Adrenal gland (tissue), 12 donors: ENCODE data around the gene LAMB1. TPM values are rescaled to one million over a fixed set of nuclear protein-coding genes. Genes with fewer than 3 reads are reported as not detected.

ENCODE experiments used
- DNase-seq, 7 donors: peaks; one replicate each; pipeline ENCODE4 v3.0.0-alpha.2; 2019 to 2020
- H3K27ac ChIP-seq, 5 donors: fragments of 200-600 bp; sonication (generic) in 4 of 5; 1 replicate in 3 of 5; 2 replicates in 2 of 5; pipeline versions ENCODE4 v1.5.1 to v1.8.0; 2016 to 2020; ENCODE audit warnings: mild to moderate bottlenecking in 1 of 5
- H3K27me3 ChIP-seq: fragments of 200-600 bp; 2 replicates; pipeline ENCODE4 v1.8.0; 2021
- H3K36me3 ChIP-seq, 2 donors: fragments of 200-600 bp; replicated peaks in 1 of 2; 1 replicate in 1 of 2; 2 replicates in 1 of 2; pipeline versions ENCODE4 v1.5.1 to v1.8.0; 2018 to 2022
- H3K4me1 ChIP-seq, 2 donors: fragments of 200-600 bp; replicated peaks in 1 of 2; 1 replicate in 1 of 2; 2 replicates in 1 of 2; pipeline versions ENCODE4 v1.5.1 to v1.8.0; 2018 to 2021
- H3K4me3 ChIP-seq, 4 donors: fragments of 200-600 bp; sonication (generic) in 3 of 4; one replicate each; pipeline ENCODE4 v1.5.1; 2016 to 2018
- H3K9me3 ChIP-seq, 3 donors: fragments of 200-600 bp; sonication (generic) in 1 of 3; replicated peaks in 1 of 3; 1 replicate in 2 of 3; 2 replicates in 1 of 3; pipeline versions ENCODE4 v1.5.1 to v1.8.0; 2016 to 2021
- POLR2A ChIP-seq, 2 donors: fragments of 450-650 bp; IDR thresholded peaks; one replicate each; pipeline ENCODE4 v1.6.1; 2017; ENCODE audit warnings: antibody characterized with exemption in 2 of 2, mild to moderate bottlenecking in 2 of 2, moderate library complexity in 1 of 2
- WGBS, 4 donors: extraction: QIAGEN DNeasy Blood & Tissue Kit in 2 of 4; methylation state at CpG; one replicate each; pipeline versions ENCODE4 v1.1.5 to v1.1.7; 2013 to 2017; 5-methylcytosine and 5-hydroxymethylcytosine counted together
- intact Hi-C, 2 donors: fragments of 100-400 bp; cut with DNase I; formaldehyde crosslinking; loops; one replicate each; pipeline versions ENCODE4 v1.14.1 to v1.15.0; 2022 to 2023
- polyA plus RNA-seq, 3 donors: library from polyadenylated mRNA; stranded (reverse); fragments of 200-250 nt in 2 of 3; fragments of 350-450 nt in 1 of 3; fragmentation: Illumina TruSeq in 1 of 3; extraction: RNeasy Lipid Tissue Mini Kit (QIAGEN cat#74804) in 1 of 3; gene quantifications; one replicate each; pipeline ENCODE4 v1.2.3, GENCODE V29; 2013 to 2014
- total RNA-seq, 9 donors: library from RNA; depleted of rRNA in 4 of 9; stranded (reverse); fragments of >200 nt in 4 of 9; fragments of 120-200 nt in 1 of 9; fragmentation: NEBNext Ultra II Directional in 1 of 9; extraction: Animal tissue kit (Norgen Biotek cat#: 25700) in 1 of 9; gene quantifications; one replicate each; pipeline versions ENCODE4 v1.1.0 to v1.2.4, GENCODE V29; 2013 to 2023
- TF ChIP-seq, protein P1 (sequence below), 6 experiments: fragments of 450-650 bp in 4 of 6; fragments of 200-600 bp in 2 of 6; sonication (generic) in 1 of 6; IDR thresholded peaks; 1 replicate in 5 of 6; 2 replicates in 1 of 6; pipeline versions ENCODE4 v1.5.1 to v1.8.0; 2016 to 2021; ENCODE audit warnings: antibody characterized with exemption in 6 of 6, mild to moderate bottlenecking in 2 of 6, moderate library complexity in 1 of 6
- donor health status: healthy with polysubstance abuse.
- donor health status: Bipolar disorder and iron deficiency.
- donor health status: DM: yes; HTN: yes; CAD: no.
- donor health status: DM: no; HTN: no; CAD: no.
- donor health status: DM: no; HTN: no; CAD: no.
- donor health status: DM: yes; HTN: yes; CAD: no.

Gene LAMB1
- total and polyA plus RNA-seq, 12 donors, result 48.6 to 164 (median 90.2) TPM

DNA sequence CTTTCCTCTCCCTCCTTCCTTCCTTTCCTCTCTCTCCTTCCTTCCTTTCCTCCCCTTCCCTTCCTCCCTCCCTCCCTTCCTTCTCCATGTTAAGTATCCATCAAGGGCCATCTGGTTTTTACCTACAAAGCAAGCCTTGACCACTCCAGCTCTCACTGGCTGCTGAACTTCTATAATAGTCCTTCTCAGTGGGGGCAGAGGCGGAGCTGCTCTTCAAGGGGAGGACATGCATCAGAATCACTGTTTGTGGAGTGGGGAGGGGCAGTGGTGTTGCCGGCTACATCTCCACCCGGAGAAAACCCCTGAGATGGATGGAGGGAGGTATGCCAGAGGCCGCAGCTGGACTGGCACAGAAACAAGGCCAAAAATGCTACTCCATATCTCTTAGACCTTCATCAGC lies 25.9 kb downstream of the LAMB1 start:
- peak overlapping the region in 1 of 5 donors; percentile 22 for H3K27ac ChIP-seq
- no peak for TF ChIP-seq POLR2A (IDR thresholded peaks at IDR 0.05)
- TF ChIP-seq, protein P1, sequence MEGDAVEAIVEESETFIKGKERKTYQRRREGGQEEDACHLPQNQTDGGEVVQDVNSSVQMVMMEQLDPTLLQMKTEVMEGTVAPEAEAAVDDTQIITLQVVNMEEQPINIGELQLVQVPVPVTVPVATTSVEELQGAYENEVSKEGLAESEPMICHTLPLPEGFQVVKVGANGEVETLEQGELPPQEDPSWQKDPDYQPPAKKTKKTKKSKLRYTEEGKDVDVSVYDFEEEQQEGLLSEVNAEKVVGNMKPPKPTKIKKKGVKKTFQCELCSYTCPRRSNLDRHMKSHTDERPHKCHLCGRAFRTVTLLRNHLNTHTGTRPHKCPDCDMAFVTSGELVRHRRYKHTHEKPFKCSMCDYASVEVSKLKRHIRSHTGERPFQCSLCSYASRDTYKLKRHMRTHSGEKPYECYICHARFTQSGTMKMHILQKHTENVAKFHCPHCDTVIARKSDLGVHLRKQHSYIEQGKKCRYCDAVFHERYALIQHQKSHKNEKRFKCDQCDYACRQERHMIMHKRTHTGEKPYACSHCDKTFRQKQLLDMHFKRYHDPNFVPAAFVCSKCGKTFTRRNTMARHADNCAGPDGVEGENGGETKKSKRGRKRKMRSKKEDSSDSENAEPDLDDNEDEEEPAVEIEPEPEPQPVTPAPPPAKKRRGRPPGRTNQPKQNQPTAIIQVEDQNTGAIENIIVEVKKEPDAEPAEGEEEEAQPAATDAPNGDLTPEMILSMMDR (IDR thresholded peaks at IDR 0.05), result no peak

DNA sequence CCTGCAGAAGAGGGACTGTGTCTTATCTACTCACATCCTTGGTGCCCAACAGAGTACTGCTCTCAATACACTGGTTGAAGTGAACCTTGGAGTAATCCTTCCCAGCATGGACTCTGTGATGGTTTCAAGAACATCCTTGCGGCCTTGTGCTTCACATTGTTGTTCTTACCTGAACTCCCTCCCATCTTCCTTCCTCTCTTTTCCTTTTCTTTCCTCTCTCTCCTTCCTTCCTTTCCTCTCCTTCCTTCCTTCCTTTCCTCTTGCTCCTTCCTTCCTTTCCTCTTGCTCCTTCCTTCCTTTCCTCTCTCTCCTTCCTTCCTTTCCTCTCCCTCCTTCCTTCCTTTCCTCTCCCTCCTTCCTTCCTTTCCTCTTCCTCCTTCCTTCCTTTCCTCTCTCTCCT lies 26.3 kb downstream of the LAMB1 start:
- WGBS, 4 donors, result 0 to 100% (median 95%) methylated on average over 1 of the region's 1 CpG
- no peak for TF ChIP-seq POLR2A (IDR thresholded peaks at IDR 0.05)
- TF ChIP-seq, protein P1 (IDR thresholded peaks at IDR 0.05), result no peak
- H3K4me3 ChIP-seq, result no peak overlapping the region
- no peaks in the 10 kb centered on the region for H3K9me3 ChIP-seq
- intact Hi-C loops, result no loop called here
- H3K36me3 ChIP-seq, result peaks cover 0 to 13% of the 10 kb centered on the region in 2 donors
- no peaks in the 10 kb centered on the region for H3K27me3 ChIP-seq
- H3K27ac ChIP-seq, result no peak overlapping the region
- H3K4me1 ChIP-seq, result peaks cover 0 to 2% of the 10 kb centered on the region in 2 donors
- no peak for DNase-seq

More for the DNA sequence above, 25.9 kb downstream of the LAMB1 start:
- DNase-seq, result no peak
- H3K9me3 ChIP-seq, result no peaks in the 10 kb centered on the region
- WGBS, 4 donors, result 60 to 68% (median 63%) methylated on average over 4 of the region's 4 CpGs
- intact Hi-C loops, result no loop called here
- H3K27me3 ChIP-seq, result no peaks in the 10 kb centered on the region
- no peaks in the 10 kb centered on the region for H3K4me1 ChIP-seq
- H3K4me3 ChIP-seq, result no peak overlapping the region
- H3K36me3 ChIP-seq, result peaks cover 0 to 13% of the 10 kb centered on the region in 2 donors

DNA sequence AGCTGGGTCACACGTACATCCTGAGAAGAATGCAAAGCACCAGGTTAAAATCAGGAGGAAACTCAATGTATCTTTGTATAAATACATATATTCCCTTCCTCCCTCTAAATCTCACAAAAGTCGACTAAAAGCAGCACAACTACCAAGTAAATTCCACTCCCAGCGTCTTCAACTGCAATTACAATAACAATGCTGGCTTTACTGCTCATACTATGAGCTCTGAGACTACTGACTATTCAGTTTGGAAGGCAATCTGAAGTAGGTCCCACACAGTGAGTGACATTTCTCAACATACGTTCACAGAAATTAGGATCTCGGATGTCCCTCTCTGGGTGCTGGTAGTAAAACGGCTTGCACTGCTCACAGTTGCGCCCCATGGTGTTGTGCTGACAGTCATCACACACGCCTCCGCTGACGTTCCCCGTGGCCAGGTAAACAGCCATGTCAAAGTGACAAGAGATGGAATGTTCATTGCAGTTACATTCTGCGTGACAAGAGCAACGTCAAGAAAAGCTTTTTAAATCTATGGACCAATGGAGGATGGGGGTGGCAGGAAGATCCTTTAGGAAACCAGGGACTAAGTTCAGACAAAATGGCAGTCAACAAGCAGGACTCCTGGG lies 27.5 kb downstream of the LAMB1 start:
- no peak overlapping the region for H3K4me3 ChIP-seq
- no peak overlapping the region for H3K27ac ChIP-seq
- 90 to 93% (median 93%) methylated on average over 13 of the region's 13 CpGs for WGBS, 4 donors
- intact Hi-C loops, result no loop called here
- H3K9me3 ChIP-seq, result no peaks in the 10 kb centered on the region
- no peak for DNase-seq
- H3K27me3 ChIP-seq, result no peaks in the 10 kb centered on the region
- H3K36me3 ChIP-seq, result peaks cover 0 to 13% of the 10 kb centered on the region in 2 donors
- peaks cover 0 to 9% of the 10 kb centered on the region in 2 donors for H3K4me1 ChIP-seq
- TF ChIP-seq, protein P1 (IDR thresholded peaks at IDR 0.05), result no peak
- no peak for TF ChIP-seq POLR2A (IDR thresholded peaks at IDR 0.05)

DNA sequence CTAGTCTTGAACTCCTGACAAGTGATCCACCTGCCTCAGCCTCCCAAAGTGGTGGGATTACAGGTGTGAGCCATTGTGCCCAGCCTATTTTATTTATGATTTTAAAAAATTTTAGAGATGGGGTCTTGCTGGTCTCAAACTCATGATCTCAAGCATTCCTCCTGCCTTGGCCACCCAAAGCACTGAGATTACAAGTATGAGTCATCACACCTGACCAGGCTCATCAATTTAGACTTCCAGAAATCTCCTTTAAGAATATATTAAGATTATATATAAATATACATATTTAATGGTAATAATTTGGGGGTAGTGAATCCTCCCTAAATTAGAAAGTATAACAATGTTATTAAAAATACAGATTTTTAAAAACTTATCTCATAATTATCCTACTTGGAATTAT lies 29.1 kb downstream of the LAMB1 start:
- intact Hi-C loops, result no loop called here
- H3K4me1 ChIP-seq, result peaks cover 0 to 9% of the 10 kb centered on the region in 2 donors
- DNase-seq, result no peak
- no peaks in the 10 kb centered on the region for H3K27me3 ChIP-seq
- no peak overlapping the region for H3K4me3 ChIP-seq
- peaks cover 0 to 8% of the 10 kb centered on the region in 2 donors for H3K36me3 ChIP-seq
- H3K9me3 ChIP-seq, result no peaks in the 10 kb centered on the region
- TF ChIP-seq POLR2A (IDR thresholded peaks at IDR 0.05), result no peak
- TF ChIP-seq, protein P1 (IDR thresholded peaks at IDR 0.05), result no peak
- peak overlapping the region in 2 of 5 donors; percentile 65 to 76 for H3K27ac ChIP-seq
